ENCODE measurements around the gene IRF2BP1. TPM values are rescaled to one million over a fixed set of nuclear protein-coding genes. Genes with fewer than 3 reads are reported as not detected.

The IRF2BP1 gene
- total and polyA plus RNA-seq, 2 donors (not counting 1 experiment from before 2014, with no cell fraction given): 4.0 to 23.1 TPM

- Histone ChIP-seq H3K27me3 (ENCODE audit: control insufficient read depth, insufficient read depth, low read length) (peaks cover 14% of the 10 kb centered on the region), H3K79me2 (ENCODE audit: control insufficient read depth, insufficient read depth, low read length) (no peaks in the 10 kb centered on the region), H3K9me3 (ENCODE audit: control insufficient read depth, insufficient read depth, low read depth, low read length) (no peaks in the 10 kb centered on the region), H2AFZ (ENCODE audit: low read length) (no peak overlapping the region), H3K4me2 (ENCODE audit: extremely low read depth, insufficient read depth, low read length) (no peak overlapping the region), H3K9ac (ENCODE audit: insufficient read depth, low read length) (no peak overlapping the region), H3K4me3 (replicated peaks in 1 of 4; ENCODE audit: control extremely low read depth in 1 of 4, insufficient read depth in 1 of 4, low read depth in 3 of 4, low read length in 4 of 4) (no peak overlapping the region), H4K20me1 (ENCODE audit: control insufficient read depth, extremely low read depth, insufficient read depth, low read length) (no peaks in the 10 kb centered on the region), H3K4me1 (ENCODE audit: control insufficient read depth, extremely low read depth, insufficient read depth, low read length) (no peaks in the 10 kb centered on the region), H3K36me3 (ENCODE audit: control insufficient read depth, insufficient read depth, low read length) (no peaks in the 10 kb centered on the region), H3K27ac (ENCODE audit: insufficient read depth, low read length) (no peak overlapping the region)
- TF ChIP-seq CTCF (conservative IDR thresholded peaks at IDR 0.05 in 1 of 2, IDR thresholded peaks at IDR 0.05 in 1 of 2; ENCODE audit: low read depth in 1 of 2, low read length in 2 of 2) (no peak), EZH2 (IDR thresholded peaks at IDR 0.05; ENCODE audit: low read length, missing control alignments) (no peak)
- DNase-seq (ENCODE audit: low read depth in 2 of 2): no peak
Measured at GRCh38 chr19:45876161-45876410, 9.9 kb downstream of the IRF2BP1 start.

- Histone ChIP-seq H4K20me1 (ENCODE audit: control insufficient read depth, extremely low read depth, insufficient read depth, low read length) (no peaks in the 10 kb centered on the region), H3K4me2 (ENCODE audit: extremely low read depth, insufficient read depth, low read length) (no peak overlapping the region)
- no peak for DNase-seq (ENCODE audit: low read depth in 2 of 2)
Measured at GRCh38 chr19:45874620-45874966, 11.3 kb downstream of the IRF2BP1 start.

GRCh38 chr19:45873219-45873772 lies 12.6 kb downstream of the IRF2BP1 start:
- TF ChIP-seq CTCF (conservative IDR thresholded peaks at IDR 0.05 in 1 of 2, IDR thresholded peaks at IDR 0.05 in 1 of 2; ENCODE audit: low read depth in 1 of 2, low read length in 2 of 2) (no peak), EZH2 (IDR thresholded peaks at IDR 0.05; ENCODE audit: low read length, missing control alignments) (no peak)
- no peak overlapping the region for H2AFZ ChIP-seq (ENCODE audit: low read length)
- no peak overlapping the region for H3K4me3 ChIP-seq (replicated peaks in 1 of 4; ENCODE audit: control extremely low read depth in 1 of 4, insufficient read depth in 1 of 4, low read depth in 3 of 4, low read length in 4 of 4)
- no peaks in the 10 kb centered on the region for H3K36me3 ChIP-seq (ENCODE audit: control insufficient read depth, insufficient read depth, low read length)
- no peaks in the 10 kb centered on the region for H3K4me1 ChIP-seq (ENCODE audit: control insufficient read depth, extremely low read depth, insufficient read depth, low read length)
- no peak overlapping the region for H3K9ac ChIP-seq (ENCODE audit: insufficient read depth, low read length)
- H3K27me3 ChIP-seq (ENCODE audit: control insufficient read depth, insufficient read depth, low read length): peaks cover 14% of the 10 kb centered on the region
- no peaks in the 10 kb centered on the region for H3K79me2 ChIP-seq (ENCODE audit: control insufficient read depth, insufficient read depth, low read length)
- H3K27ac ChIP-seq (ENCODE audit: insufficient read depth, low read length): no peak overlapping the region
- H3K4me2 ChIP-seq (ENCODE audit: extremely low read depth, insufficient read depth, low read length): no peak overlapping the region
- H4K20me1 ChIP-seq (ENCODE audit: control insufficient read depth, extremely low read depth, insufficient read depth, low read length): no peaks in the 10 kb centered on the region
- no peak for DNase-seq (ENCODE audit: low read depth in 2 of 2)
- no peaks in the 10 kb centered on the region for H3K9me3 ChIP-seq (ENCODE audit: control insufficient read depth, insufficient read depth, low read depth, low read length)

More at GRCh38 chr19:45874620-45874966, 11.3 kb downstream of the IRF2BP1 start:
- Histone ChIP-seq H3K36me3 (ENCODE audit: control insufficient read depth, insufficient read depth, low read length) (no peaks in the 10 kb centered on the region), H3K79me2 (ENCODE audit: control insufficient read depth, insufficient read depth, low read length) (no peaks in the 10 kb centered on the region), H3K27ac (ENCODE audit: insufficient read depth, low read length) (no peak overlapping the region), H3K9me3 (ENCODE audit: control insufficient read depth, insufficient read depth, low read depth, low read length) (no peaks in the 10 kb centered on the region), H3K4me3 (replicated peaks in 1 of 4; ENCODE audit: control extremely low read depth in 1 of 4, insufficient read depth in 1 of 4, low read depth in 3 of 4, low read length in 4 of 4) (no peak overlapping the region), H3K4me1 (ENCODE audit: control insufficient read depth, extremely low read depth, insufficient read depth, low read length) (no peaks in the 10 kb centered on the region), H3K27me3 (ENCODE audit: control insufficient read depth, insufficient read depth, low read length) (peaks cover 14% of the 10 kb centered on the region), H2AFZ (ENCODE audit: low read length) (no peak overlapping the region), H3K9ac (ENCODE audit: insufficient read depth, low read length) (no peak overlapping the region)
- TF ChIP-seq CTCF (conservative IDR thresholded peaks at IDR 0.05 in 1 of 2, IDR thresholded peaks at IDR 0.05 in 1 of 2; ENCODE audit: low read depth in 1 of 2, low read length in 2 of 2) (no peak), EZH2 (IDR thresholded peaks at IDR 0.05; ENCODE audit: low read length, missing control alignments) (no peak)

Measured in fibroblast of lung (primary cell).